A673 (cell line): ENCODE data around the gene SLC25A38.

Experiments used
- EZH2 ChIP-seq: fragments of 200-600 bp; sonication (generic); IDR thresholded peaks from 2 replicates; pipeline ENCODE4 v1.6.1; 2017; ENCODE audit warnings: borderline replicate concordance, low read depth, mild to moderate bottlenecking, mixed read lengths, antibody characterized with exemption, low read length; ENCODE audit not compliant: poor library complexity, severe bottlenecking
- TF ChIP-seq, protein P1 (sequence below): fragments of 300-800, 200-600 bp; sonication (generic); conservative IDR thresholded peaks from 2 replicates; pipeline ENCODE4 v1.5.1; 2017; ENCODE audit warnings: low read depth, mild to moderate bottlenecking, antibody characterized with exemption, low read length, moderate library complexity, mixed read lengths

DNA sequence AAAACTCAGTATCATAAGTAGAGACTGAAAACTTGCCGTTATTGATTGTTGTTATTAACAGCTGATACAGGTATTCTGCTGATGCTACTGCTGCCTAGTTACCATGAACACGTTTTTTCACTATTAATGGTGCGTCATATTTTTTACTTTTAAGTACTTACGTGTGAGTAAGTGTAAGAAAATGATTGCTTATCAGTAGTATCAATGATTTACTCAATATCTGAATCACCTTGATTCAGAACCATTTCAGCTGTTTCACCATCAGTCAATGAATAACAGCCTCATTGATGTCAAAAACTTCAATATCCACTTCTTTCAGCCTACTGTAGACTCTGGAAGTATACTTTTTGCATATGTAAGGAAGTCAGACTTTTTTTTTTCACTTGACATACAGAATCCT, 49.0 kb upstream of the SLC25A38 start:
- TF ChIP-seq EZH2, result no peak
- TF ChIP-seq, protein P1, sequence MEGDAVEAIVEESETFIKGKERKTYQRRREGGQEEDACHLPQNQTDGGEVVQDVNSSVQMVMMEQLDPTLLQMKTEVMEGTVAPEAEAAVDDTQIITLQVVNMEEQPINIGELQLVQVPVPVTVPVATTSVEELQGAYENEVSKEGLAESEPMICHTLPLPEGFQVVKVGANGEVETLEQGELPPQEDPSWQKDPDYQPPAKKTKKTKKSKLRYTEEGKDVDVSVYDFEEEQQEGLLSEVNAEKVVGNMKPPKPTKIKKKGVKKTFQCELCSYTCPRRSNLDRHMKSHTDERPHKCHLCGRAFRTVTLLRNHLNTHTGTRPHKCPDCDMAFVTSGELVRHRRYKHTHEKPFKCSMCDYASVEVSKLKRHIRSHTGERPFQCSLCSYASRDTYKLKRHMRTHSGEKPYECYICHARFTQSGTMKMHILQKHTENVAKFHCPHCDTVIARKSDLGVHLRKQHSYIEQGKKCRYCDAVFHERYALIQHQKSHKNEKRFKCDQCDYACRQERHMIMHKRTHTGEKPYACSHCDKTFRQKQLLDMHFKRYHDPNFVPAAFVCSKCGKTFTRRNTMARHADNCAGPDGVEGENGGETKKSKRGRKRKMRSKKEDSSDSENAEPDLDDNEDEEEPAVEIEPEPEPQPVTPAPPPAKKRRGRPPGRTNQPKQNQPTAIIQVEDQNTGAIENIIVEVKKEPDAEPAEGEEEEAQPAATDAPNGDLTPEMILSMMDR, result no peak
